NT2/D1 (cell line): ENCODE data around the gene SLC36A2.

ENCODE experiments used
- SUZ12 ChIP-seq: IDR thresholded peaks from 2 replicates; pipeline ENCODE4 v1.6.1; 2011; ENCODE audit not compliant: insufficient read length, insufficient read depth; ENCODE audit errors: extremely low read depth
- YY1 ChIP-seq: IDR thresholded peaks from 2 replicates; pipeline ENCODE4 v1.6.1; 2011; ENCODE audit not compliant: insufficient read length, insufficient read depth
- ZNF274 ChIP-seq: IDR thresholded peaks from 2 replicates; pipeline ENCODE4 v1.6.1; 2011; ENCODE audit warnings: mild to moderate bottlenecking, low read depth, low read length

GRCh38 chr5:151286246-151286645 is 61.1 kb downstream of the SLC36A2 start:
- TF ChIP-seq YY1: no peak
- TF ChIP-seq ZNF274: no peak
- no peak for TF ChIP-seq SUZ12
